Mucosa of rectum (tissue), 2 donors: ENCODE data around the gene OPCML.

ENCODE experiments used
- H3K27ac ChIP-seq, 2 donors: one replicate each; pipeline ENCODE4 v1.7.0; 2013; ENCODE audit warnings: inconsistent platforms in 2 of 2, low read depth in 2 of 2, low read length in 2 of 2
- H3K27me3 ChIP-seq, 2 donors: one replicate each; pipeline ENCODE4 v1.7.0; 2013; ENCODE audit warnings: low read length in 2 of 2; ENCODE audit not compliant: control insufficient read depth in 2 of 2, insufficient read depth in 2 of 2
- H3K36me3 ChIP-seq, 2 donors: one replicate each; pipeline ENCODE4 v1.7.0; 2013; ENCODE audit warnings: low read length in 2 of 2; ENCODE audit not compliant: control insufficient read depth in 2 of 2, insufficient read depth in 2 of 2
- H3K4me1 ChIP-seq, 2 donors: one replicate each; pipeline ENCODE4 v1.7.0; 2013; ENCODE audit warnings: low read length in 2 of 2, mild to moderate bottlenecking in 1 of 2; ENCODE audit not compliant: control insufficient read depth in 2 of 2, insufficient read depth in 2 of 2
- H3K4me3 ChIP-seq, 2 donors: one replicate each; pipeline ENCODE4 v1.7.0; 2013; ENCODE audit warnings: low read length in 2 of 2
- H3K9ac ChIP-seq, 2 donors: one replicate each; pipeline ENCODE4 v1.7.0; 2013; ENCODE audit warnings: low read length in 2 of 2, low read depth in 1 of 2, mild to moderate bottlenecking in 1 of 2
- H3K9me3 ChIP-seq, 2 donors: one replicate each; pipeline ENCODE4 v1.7.0; 2013; ENCODE audit warnings: low read length in 2 of 2; ENCODE audit not compliant: control insufficient read depth in 2 of 2
- donor health status: healthy.
- donor health status: Normal muscosa, but diverticular disease.

OPCML gene

GRCh38 chr11:132669949-132670348 is 862.4 kb downstream of the OPCML start:
- Histone ChIP-seq H3K9ac (no peak overlapping the region), H3K9me3 (peaks cover 0 to 4% of the 10 kb centered on the region in 2 donors), H3K4me3 (no peak overlapping the region), H3K36me3 (no peaks in the 10 kb centered on the region), H3K27me3 (no peaks in the 10 kb centered on the region), H3K27ac (no peak overlapping the region), H3K4me1 (no peaks in the 10 kb centered on the region)

GRCh38 chr11:132665205-132665604 is 867.1 kb downstream of the OPCML start:
- Histone ChIP-seq H3K27me3 (no peaks in the 10 kb centered on the region), H3K36me3 (no peaks in the 10 kb centered on the region), H3K4me1 (no peaks in the 10 kb centered on the region), H3K4me3 (no peak overlapping the region), H3K27ac (no peak overlapping the region), H3K9ac (no peak overlapping the region), H3K9me3 (peaks cover 0 to 4% of the 10 kb centered on the region in 2 donors)

DNA sequence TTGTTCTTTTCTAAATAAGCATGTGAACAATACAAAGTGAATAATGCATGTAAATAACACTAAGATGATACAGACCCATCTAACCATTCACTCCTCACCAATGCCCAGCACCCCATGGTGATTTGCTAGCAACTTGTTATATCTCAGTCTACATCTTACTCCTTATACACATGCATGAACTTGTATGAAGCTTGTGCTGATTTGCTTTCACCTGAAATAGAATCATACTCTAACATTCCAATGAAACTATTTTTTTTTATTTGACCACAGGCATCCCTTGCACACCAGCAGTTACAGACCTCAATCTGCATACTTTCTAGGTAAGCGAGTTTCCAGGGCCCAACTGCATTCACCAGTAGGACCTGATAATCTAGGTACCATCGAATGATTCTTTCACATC is 873.6 kb downstream of the OPCML start:
- Histone ChIP-seq H3K27ac (no peak overlapping the region), H3K4me1 (no peaks in the 10 kb centered on the region), H3K27me3 (no peaks in the 10 kb centered on the region), H3K36me3 (no peaks in the 10 kb centered on the region), H3K4me3 (no peak overlapping the region), H3K9me3 (peaks cover 0 to 2% of the 10 kb centered on the region in 2 donors), H3K9ac (no peak overlapping the region)

DNA sequence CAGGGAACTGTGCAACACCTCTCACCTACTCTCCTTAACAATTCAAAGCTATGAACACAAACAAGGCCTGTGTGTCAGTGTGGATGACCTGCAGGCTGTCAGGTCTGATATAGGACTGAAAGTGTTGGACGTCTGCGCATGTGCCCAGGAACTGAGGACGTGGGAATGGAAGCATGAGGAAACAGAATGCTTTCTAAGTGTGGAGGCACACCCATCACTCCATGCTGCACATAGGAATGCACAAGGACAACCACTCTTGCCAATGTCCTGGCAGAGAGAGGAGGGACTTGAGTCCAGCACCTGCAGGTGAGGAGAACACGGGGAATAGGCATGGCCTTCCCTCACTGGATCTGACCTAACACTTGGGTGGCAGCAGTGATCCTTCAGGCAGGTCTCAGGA is 874.3 kb downstream of the OPCML start:
- H3K36me3 ChIP-seq = no peaks in the 10 kb centered on the region
- no peak overlapping the region for H3K27ac ChIP-seq
- no peaks in the 10 kb centered on the region for H3K4me1 ChIP-seq
- H3K27me3 ChIP-seq = no peaks in the 10 kb centered on the region
- H3K9ac ChIP-seq = no peak overlapping the region
- no peak overlapping the region for H3K4me3 ChIP-seq
- H3K9me3 ChIP-seq = peaks cover 0 to 2% of the 10 kb centered on the region in 2 donors

DNA sequence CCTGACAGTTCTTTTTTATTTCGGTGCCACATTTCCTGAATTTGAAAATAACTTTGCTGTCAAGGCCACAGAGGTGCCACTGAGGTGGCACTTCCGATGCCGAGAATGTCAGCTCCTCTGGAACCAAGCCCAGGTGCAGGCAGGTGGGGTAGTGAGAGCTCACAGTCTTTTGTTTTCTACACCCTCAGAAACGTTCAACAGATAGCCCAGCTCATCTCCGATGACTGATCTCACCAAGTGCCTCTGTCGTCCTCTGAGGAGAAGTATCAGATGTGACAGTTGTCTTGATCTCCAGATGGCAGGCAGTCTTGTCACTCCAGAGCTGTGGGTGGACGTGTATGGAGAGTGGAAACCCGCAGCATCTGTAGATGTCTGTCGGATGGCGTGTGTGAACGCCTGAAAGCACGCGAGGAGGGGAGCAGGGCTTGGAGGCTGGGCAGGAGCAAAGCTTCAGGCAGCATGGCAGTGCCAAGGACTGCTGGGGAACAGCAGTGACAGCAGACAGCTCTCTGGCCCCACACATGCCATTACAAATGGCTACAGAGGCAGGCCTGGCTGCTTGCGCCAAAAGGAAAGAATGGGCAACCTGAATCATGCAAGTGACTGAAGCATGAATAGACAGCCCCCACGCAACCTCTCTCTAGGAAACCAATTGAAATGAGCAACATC is 877.0 kb downstream of the OPCML start:
- Histone ChIP-seq H3K4me3 (no peak overlapping the region), H3K27me3 (no peaks in the 10 kb centered on the region), H3K9me3 (peaks cover 0 to 2% of the 10 kb centered on the region in 2 donors), H3K9ac (no peak overlapping the region), H3K36me3 (no peaks in the 10 kb centered on the region), H3K27ac (no peak overlapping the region), H3K4me1 (no peaks in the 10 kb centered on the region)

GRCh38 chr11:132653237-132653636 is 879.1 kb downstream of the OPCML start:
- no peaks in the 10 kb centered on the region for H3K36me3 ChIP-seq
- no peaks in the 10 kb centered on the region for H3K4me1 ChIP-seq
- H3K27me3 ChIP-seq = no peaks in the 10 kb centered on the region

GRCh38 chr11:132650969-132651720 is 881.2 kb downstream of the OPCML start:
- no peaks in the 10 kb centered on the region for H3K4me1 ChIP-seq
- H3K9ac ChIP-seq = no peak overlapping the region
- H3K4me3 ChIP-seq = no peak overlapping the region
- peaks cover 0 to 2% of the 10 kb centered on the region in 2 donors for H3K9me3 ChIP-seq
- H3K27me3 ChIP-seq = no peaks in the 10 kb centered on the region
- H3K27ac ChIP-seq = no peak overlapping the region
- H3K36me3 ChIP-seq = no peaks in the 10 kb centered on the region

More at GRCh38 chr11:132653237-132653636, 879.1 kb downstream of the OPCML start:
- Histone ChIP-seq H3K9ac (no peak overlapping the region), H3K27ac (no peak overlapping the region), H3K4me3 (no peak overlapping the region), H3K9me3 (peaks cover 0 to 2% of the 10 kb centered on the region in 2 donors)

DNA sequence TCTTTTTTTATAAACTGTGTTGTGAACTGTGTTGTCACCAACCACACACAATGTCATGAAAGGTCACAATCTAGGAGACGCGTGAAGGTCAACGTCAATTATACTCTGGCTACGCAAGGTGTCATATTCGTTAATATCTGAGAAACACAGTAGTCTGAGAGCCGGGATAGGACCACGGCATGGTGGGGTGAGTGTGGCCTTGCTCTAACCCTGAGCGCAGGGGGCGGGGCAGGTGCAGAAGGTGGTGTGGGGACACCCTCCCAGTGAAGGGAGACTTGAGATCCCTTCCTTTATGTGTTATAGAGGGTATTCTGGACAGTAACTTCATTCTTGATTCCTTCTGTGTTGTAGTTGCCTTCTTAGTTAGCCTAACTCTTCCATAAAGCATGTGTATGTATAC is 883.0 kb downstream of the OPCML start:
- Histone ChIP-seq H3K9me3 (no peaks in the 10 kb centered on the region), H3K4me1 (no peaks in the 10 kb centered on the region), H3K27me3 (no peaks in the 10 kb centered on the region), H3K4me3 (no peak overlapping the region), H3K9ac (no peak overlapping the region), H3K27ac (no peak overlapping the region), H3K36me3 (no peaks in the 10 kb centered on the region)

- Histone ChIP-seq H3K27ac (no peak overlapping the region), H3K27me3 (no peaks in the 10 kb centered on the region), H3K36me3 (no peaks in the 10 kb centered on the region), H3K9ac (no peak overlapping the region), H3K4me1 (no peaks in the 10 kb centered on the region), H3K4me3 (no peak overlapping the region), H3K9me3 (no peaks in the 10 kb centered on the region)
Observed at GRCh38 chr11:132648851-132649250, 883.5 kb downstream of the OPCML start.

GRCh38 chr11:132646890-132647289 is 885.4 kb downstream of the OPCML start:
- Histone ChIP-seq H3K4me1 (no peaks in the 10 kb centered on the region), H3K36me3 (no peaks in the 10 kb centered on the region), H3K9me3 (no peaks in the 10 kb centered on the region), H3K4me3 (no peak overlapping the region), H3K27me3 (no peaks in the 10 kb centered on the region), H3K9ac (no peak overlapping the region), H3K27ac (no peak overlapping the region)
